ENCODE results near the gene EPB41L5. TPM values are rescaled to one million over a fixed set of nuclear protein-coding genes. Genes with fewer than 3 reads are reported as not detected.

Gene EPB41L5
- total RNA-seq, 6 donors from 2014 or later, result 53.0 to 182 (median 92.3) TPM

DNA sequence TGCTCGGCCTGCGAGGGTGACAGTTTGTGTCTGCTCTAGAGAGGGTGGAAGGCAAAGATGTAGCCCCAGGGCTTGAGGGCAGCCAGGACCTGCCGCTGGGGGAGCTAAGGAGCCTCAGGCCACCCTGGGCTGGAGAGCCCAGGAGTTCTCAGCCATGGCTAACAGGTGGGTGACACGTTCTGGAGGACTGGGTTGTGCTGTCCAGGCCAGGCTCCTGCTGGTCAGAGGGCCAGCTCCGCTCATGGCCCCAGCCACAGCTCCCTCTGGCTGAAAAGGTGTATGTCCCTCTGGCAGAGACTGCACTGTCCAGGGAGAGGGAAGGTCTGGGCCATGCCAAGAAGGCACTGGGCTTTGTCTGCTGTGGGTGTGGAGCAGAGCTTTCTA lies 191.1 kb downstream of the EPB41L5 start:
- 89 to 91% methylated on average over 4 to 5 of the region's 5 CpGs for WGBS, 2 donors
- Histone ChIP-seq H3K27ac (peak overlapping the region in 2 of 4 donors; percentile 65 to 78), H3K9me3 (no peaks in the 10 kb centered on the region), H3K4me3 (no peak overlapping the region), H3K27me3 (no peaks in the 10 kb centered on the region), H3K4me1 (peaks cover 0 to 12% (median 6%) of the 10 kb centered on the region in 4 donors), H3K36me3 (no peaks in the 10 kb centered on the region)
- TF ChIP-seq POLR2A (IDR thresholded peaks at IDR 0.05) (no peak), EP300 (IDR thresholded peaks at IDR 0.05) (no peak), POLR2AphosphoS5 (IDR thresholded peaks at IDR 0.05) (no peak)
- TF ChIP-seq, protein P1, sequence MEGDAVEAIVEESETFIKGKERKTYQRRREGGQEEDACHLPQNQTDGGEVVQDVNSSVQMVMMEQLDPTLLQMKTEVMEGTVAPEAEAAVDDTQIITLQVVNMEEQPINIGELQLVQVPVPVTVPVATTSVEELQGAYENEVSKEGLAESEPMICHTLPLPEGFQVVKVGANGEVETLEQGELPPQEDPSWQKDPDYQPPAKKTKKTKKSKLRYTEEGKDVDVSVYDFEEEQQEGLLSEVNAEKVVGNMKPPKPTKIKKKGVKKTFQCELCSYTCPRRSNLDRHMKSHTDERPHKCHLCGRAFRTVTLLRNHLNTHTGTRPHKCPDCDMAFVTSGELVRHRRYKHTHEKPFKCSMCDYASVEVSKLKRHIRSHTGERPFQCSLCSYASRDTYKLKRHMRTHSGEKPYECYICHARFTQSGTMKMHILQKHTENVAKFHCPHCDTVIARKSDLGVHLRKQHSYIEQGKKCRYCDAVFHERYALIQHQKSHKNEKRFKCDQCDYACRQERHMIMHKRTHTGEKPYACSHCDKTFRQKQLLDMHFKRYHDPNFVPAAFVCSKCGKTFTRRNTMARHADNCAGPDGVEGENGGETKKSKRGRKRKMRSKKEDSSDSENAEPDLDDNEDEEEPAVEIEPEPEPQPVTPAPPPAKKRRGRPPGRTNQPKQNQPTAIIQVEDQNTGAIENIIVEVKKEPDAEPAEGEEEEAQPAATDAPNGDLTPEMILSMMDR (IDR thresholded peaks at IDR 0.05), result no peak
- DNase-seq (no peak), ATAC-seq (ENCODE audit: low FRiP score in 2 of 2) (peak in 1 of 2 donors; percentile 5)

DNA sequence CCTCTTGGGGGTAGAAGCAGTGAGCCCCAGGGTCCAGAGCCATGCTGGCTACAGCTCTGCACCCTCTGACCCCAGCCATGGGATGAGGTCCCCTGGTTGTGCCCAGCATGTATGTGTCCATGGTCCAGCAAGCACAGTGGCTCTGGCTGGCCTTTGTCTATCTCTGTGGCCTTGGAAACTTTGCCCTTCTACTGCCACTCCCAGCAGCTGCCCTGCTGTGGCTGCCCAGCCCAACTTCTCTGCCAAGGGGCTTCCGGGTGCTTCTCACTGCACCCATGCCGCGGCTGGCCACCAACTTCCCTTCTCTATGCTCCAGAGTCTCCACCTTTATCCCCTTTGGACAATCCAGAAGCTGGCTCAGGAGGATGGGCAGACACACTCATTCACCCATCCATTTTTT lies 191.5 kb downstream of the EPB41L5 start:
- H3K27me3 ChIP-seq, result no peaks in the 10 kb centered on the region
- H3K36me3 ChIP-seq, result no peaks in the 10 kb centered on the region
- ATAC-seq (ENCODE audit: low FRiP score in 2 of 2) (no peak), DNase-seq (no peak)
- H3K27ac ChIP-seq, result peak overlapping the region in 1 of 4 donors; percentile 65
- TF ChIP-seq POLR2A (IDR thresholded peaks at IDR 0.05) (no peak), EP300 (IDR thresholded peaks at IDR 0.05) (no peak), POLR2AphosphoS5 (IDR thresholded peaks at IDR 0.05) (no peak)
- TF ChIP-seq, protein P1 (IDR thresholded peaks at IDR 0.05), result no peak
- H3K4me3 ChIP-seq, result no peak overlapping the region
- peaks cover 0 to 12% (median 6%) of the 10 kb centered on the region in 4 donors for H3K4me1 ChIP-seq
- no peaks in the 10 kb centered on the region for H3K9me3 ChIP-seq
- 63 to 76% methylated on average over 3 of the region's 3 CpGs for WGBS, 2 donors

DNA sequence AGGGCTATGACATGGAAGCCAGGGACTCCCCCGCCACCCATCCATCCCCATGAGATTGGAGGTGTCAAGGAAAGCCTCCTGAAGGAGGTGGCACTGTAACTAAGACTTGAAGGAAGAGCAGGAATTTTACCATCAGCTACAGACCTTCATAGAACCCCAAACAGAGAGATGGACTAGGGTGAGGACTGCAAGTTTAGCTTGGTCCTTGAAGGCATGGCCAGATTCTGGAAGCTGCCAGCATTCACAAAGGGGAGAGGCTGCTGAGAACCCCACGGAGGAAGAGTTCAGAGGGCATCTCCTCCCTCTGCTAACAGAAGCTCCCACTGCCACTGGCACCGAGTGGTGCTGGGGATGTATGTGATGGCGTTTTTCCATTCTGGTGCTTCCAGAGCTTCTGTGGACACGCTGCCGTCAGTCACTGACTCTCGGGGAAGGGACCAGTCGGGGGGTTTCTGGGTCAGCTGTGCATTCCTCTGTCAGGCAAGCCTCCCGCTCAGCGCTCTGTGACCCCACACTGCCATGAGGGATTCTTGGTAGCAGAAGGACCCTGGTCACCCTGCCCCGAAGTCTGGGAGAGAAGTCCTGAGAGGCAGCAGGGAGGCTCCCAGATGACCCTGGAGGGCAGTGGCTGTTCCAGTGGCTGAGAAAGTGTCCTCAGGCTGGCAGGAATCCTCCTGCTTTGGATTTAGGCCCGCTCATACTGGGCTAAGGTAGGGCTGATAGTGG lies 192.2 kb downstream of the EPB41L5 start:
- 95 to 99% methylated on average over 11 to 12 of the region's 12 CpGs for WGBS, 2 donors
- no peaks in the 10 kb centered on the region for H3K9me3 ChIP-seq
- TF ChIP-seq POLR2A (IDR thresholded peaks at IDR 0.05) (no peak), EP300 (IDR thresholded peaks at IDR 0.05) (no peak)
- TF ChIP-seq, protein P1 (IDR thresholded peaks at IDR 0.05), result no peak
- no peaks in the 10 kb centered on the region for H3K27me3 ChIP-seq
- H3K4me1 ChIP-seq, result peaks cover 0 to 15% (median 6%) of the 10 kb centered on the region in 4 donors
- H3K4me3 ChIP-seq, result no peak overlapping the region
- H3K27ac ChIP-seq, result no peak overlapping the region
- DNase-seq (no peak), ATAC-seq (ENCODE audit: low FRiP score in 2 of 2) (no peak)
- no peaks in the 10 kb centered on the region for H3K36me3 ChIP-seq

DNA sequence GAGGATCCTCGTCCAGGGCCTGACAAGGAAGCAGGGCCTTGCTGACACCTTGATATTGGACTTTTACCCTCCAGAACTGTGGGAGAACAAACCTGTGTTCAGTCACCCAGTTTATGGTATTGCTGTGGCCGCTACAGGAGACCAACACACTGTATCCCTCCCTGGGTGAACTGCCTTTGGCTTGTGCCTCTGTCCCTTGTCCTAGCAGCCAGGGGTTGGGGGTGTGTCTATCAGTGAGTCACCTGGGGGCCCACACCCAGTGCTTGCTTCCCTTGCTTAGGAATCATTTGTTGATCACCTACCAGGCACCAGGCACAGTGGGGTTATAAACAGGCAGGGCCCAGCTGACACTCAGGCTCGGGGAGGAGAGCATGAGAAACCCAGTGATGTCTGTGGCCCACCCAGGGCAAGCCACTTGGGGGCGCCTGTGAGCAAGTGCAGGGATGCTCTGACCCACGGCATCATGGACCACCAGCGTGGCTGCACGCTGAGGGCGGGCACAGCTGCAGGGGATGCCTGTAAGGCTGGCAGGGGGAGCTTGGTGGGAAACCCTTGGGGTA lies 193.2 kb downstream of the EPB41L5 start:
- H3K4me1 ChIP-seq, result peaks cover 0 to 20% (median 8%) of the 10 kb centered on the region in 4 donors
- no peaks in the 10 kb centered on the region for H3K36me3 ChIP-seq
- no peak overlapping the region for H3K27ac ChIP-seq
- H3K9me3 ChIP-seq, result no peaks in the 10 kb centered on the region
- TF ChIP-seq, protein P1 (IDR thresholded peaks at IDR 0.05), result peak in 4 of 6 experiments; percentile 28 to 40 (median 34)
- TF ChIP-seq EP300 (IDR thresholded peaks at IDR 0.05), result no peak
- TF ChIP-seq POLR2A (IDR thresholded peaks at IDR 0.05), result no peak
- no peak for TF ChIP-seq POLR2AphosphoS5 (IDR thresholded peaks at IDR 0.05)
- DNase-seq (peak in 1 of 2 donors; percentile 76), ATAC-seq (ENCODE audit: low FRiP score in 2 of 2) (peak in 1 of 2 donors; percentile 28)
- H3K4me3 ChIP-seq, result no peak overlapping the region
- no peaks in the 10 kb centered on the region for H3K27me3 ChIP-seq
- 82 to 92% methylated on average over 2 to 8 of the region's 8 CpGs for WGBS, 2 donors

All from upper lobe of left lung (tissue), 6 donors.